Stromal cell of bone marrow (primary cell): ENCODE data around the gene FILIP1.

Experiments used
- DNase-seq: peaks from one replicate; pipeline ENCODE4 v3.0.0-alpha.2; 2012; ENCODE audit warnings: low read depth

FILIP1 gene

DNA sequence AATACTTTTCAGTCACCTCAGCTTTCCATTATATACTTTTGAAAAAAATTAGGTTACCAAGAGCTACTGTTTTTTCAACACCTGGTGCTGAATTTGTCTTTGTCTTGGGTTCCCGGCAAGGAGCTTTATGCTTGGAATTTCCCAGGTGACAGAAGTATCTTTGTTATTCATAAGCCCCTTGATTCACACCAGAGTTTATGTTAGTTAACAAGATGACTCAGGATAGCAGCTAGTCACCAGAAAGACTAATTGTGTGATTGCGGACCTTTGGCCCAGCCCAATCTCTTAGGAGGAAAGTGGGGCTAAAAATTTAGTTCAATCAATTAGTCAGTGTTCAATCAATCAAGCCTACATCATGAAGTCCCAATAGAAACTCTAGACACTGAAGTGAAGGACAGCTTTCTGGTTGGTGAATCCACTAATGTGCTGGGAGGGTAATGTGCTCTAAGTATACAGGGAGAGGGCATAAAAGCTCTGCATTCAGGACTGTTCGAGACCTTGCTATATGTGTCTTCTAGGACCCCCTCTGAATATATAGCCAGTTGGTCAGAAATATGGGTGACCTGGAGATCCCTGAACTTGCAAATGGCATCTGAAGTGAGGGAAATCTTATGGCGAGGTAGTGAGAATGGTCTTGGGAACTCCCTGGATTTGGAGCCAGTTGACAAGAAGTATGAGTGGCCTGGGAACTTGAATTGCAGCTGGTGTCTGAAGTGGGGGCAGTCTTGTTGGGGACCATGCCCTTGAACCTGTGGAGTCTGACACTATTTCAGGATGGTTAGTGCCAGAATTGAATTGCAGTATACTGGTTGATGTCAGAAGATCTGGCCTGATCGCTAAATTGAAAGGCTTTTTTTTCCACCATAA is 225.2 kb downstream of the FILIP1 start:
- no peak for DNase-seq

DNA sequence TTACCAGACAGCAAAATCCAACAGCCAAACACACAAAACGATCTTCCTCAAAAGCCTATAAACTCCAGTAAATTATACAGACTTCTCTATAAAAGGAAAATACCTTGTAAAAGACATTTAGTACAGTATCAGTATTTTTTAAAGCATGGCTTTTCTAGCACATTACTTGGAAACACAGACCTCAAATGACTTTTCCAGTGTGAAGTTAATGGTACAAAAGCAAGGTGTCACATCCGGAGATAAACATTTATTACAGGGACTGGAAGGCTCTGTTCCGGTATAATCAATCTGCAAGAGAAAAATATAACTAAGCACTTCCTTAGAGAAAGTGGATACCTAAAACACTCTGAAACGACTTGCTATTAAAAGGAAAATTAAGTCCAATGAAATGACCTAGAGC is 226.1 kb downstream of the FILIP1 start:
- DNase-seq: no peak

DNA sequence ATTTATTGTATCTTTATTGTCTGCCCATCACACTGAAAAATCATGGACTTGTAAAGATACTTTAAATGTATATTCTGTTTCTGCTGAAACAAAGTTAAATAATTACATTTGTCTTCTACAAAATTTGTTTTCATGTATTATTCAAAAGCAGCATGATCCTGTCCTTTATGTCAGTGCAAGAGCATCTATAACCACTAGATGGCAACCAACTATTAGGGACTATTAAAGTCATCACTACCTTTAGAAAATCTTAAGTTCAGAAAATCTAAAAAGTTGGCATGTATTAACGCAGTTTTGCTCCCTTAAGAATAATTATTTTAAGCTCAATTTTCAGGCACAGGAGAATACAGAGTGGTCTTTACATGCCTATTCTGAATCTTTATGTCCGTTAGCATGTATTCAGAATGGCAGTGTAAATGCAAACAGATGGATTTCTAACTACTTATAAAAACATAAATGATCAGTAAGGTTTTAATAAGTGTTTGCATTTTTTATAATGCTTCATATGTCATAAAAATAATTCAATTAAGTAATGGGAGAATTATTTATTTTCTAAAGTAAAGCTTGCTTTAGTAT is 226.8 kb downstream of the FILIP1 start:
- peak; percentile 28 for DNase-seq

DNA sequence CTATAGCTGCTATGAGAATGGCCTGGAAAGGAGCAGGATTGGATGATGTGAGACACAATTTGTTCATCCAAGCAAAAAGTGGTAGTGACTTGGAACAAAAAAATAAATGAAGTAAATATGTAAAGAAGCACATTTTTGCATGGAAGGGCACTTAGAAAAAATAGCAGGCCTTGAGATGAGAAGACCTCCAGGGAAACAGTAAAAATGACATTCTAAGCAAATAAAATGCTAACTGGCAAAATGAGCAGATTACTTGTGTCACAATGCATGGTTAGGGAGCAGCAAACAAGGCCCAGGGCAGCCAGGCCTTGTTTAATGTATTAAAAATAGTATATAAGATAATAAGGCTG is 230.2 kb downstream of the FILIP1 start:
- DNase-seq: no peak

DNA sequence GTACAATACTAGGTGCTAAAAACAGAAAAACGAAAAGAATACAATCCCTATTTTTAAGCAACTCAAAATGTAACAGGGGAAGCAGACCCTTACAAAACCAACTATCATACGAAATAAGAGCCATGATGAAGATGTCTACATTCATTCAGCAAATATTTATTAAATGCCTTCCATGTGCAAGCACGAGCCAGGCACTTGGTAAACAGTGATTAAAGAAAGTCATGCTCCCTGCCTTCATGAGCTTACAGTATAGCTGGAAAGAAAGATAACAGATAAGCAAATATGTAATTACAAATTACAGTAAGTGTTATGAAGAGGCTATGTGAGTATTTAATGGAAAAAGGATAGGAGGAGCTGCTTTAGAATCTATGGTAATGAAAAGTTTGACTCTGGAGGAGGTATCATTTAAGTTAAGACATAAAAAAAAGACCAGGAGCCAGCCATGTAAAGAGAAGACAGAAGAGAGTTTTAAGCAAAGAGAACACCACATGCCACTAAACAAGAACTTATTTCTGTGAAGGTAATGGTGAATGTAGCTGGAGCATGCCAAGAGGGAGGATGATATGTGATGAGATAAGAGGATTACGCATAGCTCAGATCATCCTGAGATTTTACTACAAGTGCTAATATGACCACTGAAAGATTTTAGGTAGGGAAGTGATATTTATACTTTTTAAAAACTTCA is 230.7 kb downstream of the FILIP1 start:
- no peak for DNase-seq

DNA sequence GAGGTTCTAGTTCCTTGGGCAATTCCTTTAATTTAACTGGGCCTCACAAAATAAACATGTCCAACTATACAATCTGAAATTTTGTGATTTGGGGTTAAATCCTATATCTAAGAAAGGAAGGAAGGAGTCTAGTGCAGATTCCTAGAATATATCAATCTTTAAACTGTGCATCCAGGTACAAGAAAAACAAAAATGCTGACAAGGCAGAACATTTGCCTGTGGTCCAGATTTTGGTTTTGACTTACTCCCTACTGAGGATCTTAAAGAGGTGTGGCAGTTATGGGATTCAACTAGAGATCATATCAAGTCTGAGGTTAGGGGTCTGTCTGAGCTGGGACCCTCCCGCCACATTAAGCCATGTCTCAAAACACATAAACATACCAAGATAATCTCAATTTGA is 232.3 kb downstream of the FILIP1 start:
- no peak for DNase-seq

DNA sequence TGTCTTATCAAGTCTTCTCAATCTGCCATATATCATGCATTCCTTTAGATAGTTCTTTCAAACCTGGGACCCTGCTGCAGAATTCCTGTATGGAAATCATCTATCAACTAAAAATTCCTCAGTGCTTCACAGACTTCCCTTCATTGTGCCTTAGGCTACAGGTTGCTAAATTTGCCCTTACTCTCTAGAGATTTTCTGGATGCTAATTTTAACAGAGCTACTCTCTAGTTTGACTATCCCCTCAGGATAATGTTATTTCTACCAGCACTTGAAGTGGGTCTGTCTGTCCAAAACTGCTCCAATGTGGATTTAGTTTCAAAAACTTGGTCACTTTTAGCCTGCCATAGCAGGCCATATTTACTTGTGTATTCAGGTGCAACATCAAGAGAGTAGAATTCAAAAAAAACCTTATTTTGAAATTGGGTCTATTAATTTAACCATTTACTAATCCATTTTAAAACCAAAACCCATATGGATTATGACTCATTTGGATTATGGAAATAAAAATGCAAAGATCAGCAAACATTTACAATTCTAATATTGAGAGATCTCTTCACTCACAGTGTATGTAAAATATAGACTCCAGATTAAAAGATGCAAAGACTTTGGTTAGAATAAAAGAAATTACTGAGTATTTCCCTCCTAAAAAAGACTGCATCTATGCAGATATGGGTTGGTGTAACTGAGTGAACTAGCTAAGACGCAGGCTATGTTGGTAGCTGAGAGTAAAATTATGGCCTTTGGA is 236.1 kb downstream of the FILIP1 start:
- no peak for DNase-seq

DNA sequence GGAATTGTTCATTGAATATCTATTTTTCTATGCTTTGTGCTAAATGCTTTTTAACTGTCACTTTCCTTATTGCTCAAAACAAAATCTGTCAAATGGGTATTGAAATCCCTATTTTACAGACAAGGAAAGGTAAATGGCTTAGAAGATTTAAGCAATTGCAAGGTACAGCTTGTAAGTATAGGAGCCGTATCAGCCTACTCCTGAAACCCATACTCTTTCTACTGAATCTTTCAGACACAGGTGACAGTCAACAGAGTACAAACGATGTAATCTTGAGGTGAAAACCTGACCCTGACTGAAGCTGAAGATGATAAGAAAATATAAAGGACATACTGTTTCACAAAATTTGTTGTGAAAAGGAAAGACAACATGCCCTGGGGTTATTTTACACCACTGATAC is 243.0 kb downstream of the FILIP1 start:
- no peak for DNase-seq

DNA sequence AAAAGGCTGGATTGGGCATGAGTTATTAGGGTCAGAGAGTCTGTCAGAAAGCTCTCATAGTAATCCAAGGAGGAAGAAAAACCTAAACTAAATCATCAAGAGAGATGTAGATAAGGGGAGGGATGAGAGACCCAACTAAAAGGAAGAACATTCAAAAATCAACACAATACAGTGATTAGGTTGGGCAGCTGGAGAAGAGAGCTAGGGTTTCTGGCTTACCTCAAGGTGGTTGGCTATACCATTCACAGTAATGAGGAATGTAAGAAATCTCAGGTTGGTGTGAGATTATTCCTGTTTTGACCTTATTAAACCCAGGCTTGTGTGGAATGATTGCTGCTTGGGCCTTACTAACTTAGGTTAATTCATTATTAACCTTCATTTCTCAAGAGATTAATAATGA is 243.8 kb downstream of the FILIP1 start:
- DNase-seq: no peak

DNA sequence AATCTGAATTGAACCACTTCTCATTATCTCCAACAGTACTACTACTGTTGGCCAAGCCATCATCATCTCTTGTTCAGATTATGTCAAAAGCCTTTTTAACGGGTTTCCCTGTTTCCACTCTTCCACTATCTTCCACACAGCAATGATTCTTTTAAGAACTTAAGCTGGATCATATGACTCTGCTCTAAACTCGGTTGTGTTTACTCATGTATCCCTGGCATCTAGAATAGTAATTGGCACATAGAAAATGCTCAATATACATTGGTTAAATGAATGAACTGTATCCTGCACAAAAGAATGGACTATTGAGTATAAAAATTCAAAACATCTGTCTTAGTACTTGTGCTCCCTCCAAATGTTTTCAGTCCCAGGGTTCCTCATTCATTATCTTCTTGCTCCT is 247.2 kb downstream of the FILIP1 start:
- no peak for DNase-seq

DNA sequence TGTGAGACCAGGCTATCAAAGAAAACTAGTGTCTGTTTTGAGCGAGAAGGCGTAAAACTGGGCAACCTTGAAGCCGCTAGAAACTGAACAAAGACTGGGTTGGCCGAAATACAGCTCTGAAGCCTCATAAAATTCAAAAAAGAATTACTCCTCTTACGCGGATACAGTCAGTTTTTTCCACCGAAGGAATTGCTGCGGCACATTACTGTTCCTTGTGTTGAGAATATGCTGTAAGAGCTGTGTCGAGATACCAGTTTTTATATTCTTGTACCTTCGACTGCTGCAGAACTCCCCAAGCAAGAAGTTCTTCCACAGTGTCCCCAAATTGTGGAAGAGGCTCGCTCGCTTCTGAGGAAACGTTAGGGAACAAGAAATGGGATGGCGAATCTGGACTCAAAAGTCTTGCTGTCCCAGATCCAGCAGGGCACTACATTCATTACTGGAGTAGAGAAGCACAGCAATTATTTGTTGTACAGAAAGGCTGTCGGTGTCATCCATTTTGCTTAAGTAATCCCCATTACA is 249.5 kb downstream of the FILIP1 start:
- DNase-seq: peak; percentile 13

DNA sequence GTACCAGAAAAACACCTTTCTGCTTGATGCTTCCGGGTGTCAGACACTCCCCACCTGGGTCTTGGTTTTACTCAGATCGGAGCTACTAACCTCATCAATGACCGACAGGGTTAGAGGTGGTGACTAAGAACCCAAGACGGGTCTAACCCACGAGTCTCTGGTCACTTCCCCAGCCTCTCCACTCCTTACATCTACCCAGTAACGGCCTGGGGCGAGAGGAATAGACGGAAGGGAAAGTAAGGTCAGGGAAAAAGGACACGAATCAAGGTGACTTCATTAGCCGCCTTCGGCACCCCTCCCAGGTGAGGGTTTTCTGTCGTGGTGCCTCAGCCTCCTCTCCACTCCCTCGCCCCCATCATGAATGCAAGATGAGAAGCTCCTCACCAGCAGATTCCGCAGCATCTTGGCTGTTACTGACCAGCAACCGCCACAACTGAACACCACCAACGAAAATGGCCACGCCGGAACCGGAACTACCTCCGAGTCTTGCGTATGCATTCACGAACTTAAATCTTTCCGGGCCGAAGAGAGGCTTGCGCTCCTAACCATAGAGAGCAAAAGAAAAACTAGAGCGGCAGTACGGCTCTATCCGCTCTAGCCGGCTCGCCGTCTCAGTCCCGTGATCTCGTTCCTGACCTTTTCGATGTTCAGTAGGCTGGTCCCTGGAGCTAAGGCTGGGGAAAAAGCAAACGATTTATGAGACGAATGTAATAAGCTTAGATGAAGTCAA is 250.1 kb downstream of the FILIP1 start, which contains the start of gene COX7A2:
TSS of gene COX7A2 (minus strand) at position 469 of the 730 bp plus-strand sequence. CDS start at position 402, 67 bp downstream.
- peak; percentile 97 for DNase-seq
